D721Med (cell line): Measurements from ENCODE around the gene NCSTN.
A peak's percentile ranks its signal among the peaks of the same experiment; 100 is the strongest.

Experiments
- DNase-seq: peaks from one replicate; pipeline ENCODE4 v3.0.0; 2011; ENCODE audit warnings: low spot score; ENCODE audit not compliant: insufficient read length
- FAIRE-seq: peaks from 2 replicates; lab custom pipeline; 2011; peaks lifted over from hg19 to GRCh38; lab: Jason Lieb, UNC
- TF ChIP-seq, protein P1 (sequence below): IDR thresholded peaks from 2 replicates; pipeline ENCODE4 v1.5.1; 2012; ENCODE audit warnings: mild to moderate bottlenecking, control low read depth; ENCODE audit not compliant: insufficient read depth; ENCODE audit errors: missing control alignments

The NCSTN gene

GRCh38 chr1:160342953-160343869, at the start of gene NCSTN, which contains the start of gene COPA:
NCSTN (plus strand) TSS chr1:160343383; CDS start chr1:160343397, 14 bp downstream.
COPA (minus strand) TSS chr1:160343250; CDS start chr1:160343170, 80 bp downstream.
- FAIRE-seq (peak; percentile 21), DNase-seq (peak; percentile 80)
- TF ChIP-seq, protein P1, sequence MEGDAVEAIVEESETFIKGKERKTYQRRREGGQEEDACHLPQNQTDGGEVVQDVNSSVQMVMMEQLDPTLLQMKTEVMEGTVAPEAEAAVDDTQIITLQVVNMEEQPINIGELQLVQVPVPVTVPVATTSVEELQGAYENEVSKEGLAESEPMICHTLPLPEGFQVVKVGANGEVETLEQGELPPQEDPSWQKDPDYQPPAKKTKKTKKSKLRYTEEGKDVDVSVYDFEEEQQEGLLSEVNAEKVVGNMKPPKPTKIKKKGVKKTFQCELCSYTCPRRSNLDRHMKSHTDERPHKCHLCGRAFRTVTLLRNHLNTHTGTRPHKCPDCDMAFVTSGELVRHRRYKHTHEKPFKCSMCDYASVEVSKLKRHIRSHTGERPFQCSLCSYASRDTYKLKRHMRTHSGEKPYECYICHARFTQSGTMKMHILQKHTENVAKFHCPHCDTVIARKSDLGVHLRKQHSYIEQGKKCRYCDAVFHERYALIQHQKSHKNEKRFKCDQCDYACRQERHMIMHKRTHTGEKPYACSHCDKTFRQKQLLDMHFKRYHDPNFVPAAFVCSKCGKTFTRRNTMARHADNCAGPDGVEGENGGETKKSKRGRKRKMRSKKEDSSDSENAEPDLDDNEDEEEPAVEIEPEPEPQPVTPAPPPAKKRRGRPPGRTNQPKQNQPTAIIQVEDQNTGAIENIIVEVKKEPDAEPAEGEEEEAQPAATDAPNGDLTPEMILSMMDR = no peak

- no peak for DNase-seq
- no peak for FAIRE-seq
- TF ChIP-seq, protein P1 = no peak
These were observed 47.1 kb upstream of the NCSTN start for GRCh38 chr1:160296036-160296435.

DNA sequence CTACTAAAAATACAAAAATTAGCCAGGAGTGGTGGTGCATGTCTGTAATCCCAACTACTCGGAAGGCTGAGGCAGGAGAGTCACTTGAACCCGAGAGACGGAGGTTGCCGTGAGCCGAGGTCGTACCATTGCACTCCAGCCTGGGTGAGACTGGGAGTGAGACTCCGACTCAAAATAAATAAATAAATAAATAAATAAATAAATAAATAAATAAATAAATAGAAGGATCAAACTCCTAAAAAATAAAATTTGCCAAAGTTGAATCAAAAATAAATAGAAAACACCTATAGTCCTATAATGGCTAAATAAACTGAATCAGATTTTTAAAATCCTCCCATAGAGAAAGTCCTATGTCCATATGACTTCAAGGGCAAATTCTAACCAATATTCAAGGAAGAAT, 43.0 kb upstream of the NCSTN start:
- DNase-seq (no peak), FAIRE-seq (no peak)
- TF ChIP-seq, protein P1 = no peak

GRCh38 chr1:160307118-160307791, 35.9 kb upstream of the NCSTN start:
- FAIRE-seq (no peak), DNase-seq (no peak)
- TF ChIP-seq, protein P1 = no peak

DNA sequence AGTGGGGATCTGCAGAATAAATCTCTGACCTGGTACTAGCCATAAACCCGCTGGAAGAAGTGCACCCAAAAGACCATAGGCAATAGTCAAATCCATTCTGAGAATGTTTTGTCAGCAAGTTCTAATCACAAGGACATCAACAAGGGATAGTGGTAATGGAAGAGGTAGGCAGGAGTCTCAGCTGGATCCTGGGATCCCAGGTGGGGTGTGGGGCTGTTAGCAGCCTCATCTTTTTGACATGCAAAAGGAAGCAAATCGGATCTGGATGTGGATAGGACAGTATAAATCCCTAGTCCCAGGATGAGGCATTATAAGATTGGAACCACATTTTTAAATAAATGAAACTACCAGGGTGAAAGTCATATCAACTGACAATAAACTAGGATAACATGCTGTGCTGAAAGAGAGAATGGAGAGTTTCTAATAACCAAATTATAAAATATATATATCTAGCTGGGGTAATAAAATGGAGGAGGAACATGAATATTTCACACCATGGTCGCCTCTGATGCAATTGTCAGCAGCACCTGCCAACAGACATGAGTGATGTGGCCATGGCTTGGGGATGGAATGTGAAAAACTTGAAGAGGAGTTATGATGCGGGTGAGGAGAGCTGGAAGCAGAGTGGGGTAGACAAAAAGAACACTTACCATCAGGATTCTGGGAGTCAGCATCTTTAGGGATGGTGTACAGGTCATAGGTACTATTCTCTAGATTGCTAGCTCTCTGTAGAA, 34.6 kb upstream of the NCSTN start:
- DNase-seq (no peak), FAIRE-seq (no peak)
- TF ChIP-seq, protein P1 = no peak

- TF ChIP-seq, protein P1 = no peak
- no peak for DNase-seq
- peak; percentile 41 for FAIRE-seq
These were observed 34.0 kb upstream of the NCSTN start for GRCh38 chr1:160309185-160309557.
